ENCODE data around the gene TMC1.
"Not testable (repeated sequence)": the region's sequence is repeated elsewhere in the genome, so short reads cannot be mapped to it uniquely, and the experiment has no call there.

The TMC1 gene

DNA sequence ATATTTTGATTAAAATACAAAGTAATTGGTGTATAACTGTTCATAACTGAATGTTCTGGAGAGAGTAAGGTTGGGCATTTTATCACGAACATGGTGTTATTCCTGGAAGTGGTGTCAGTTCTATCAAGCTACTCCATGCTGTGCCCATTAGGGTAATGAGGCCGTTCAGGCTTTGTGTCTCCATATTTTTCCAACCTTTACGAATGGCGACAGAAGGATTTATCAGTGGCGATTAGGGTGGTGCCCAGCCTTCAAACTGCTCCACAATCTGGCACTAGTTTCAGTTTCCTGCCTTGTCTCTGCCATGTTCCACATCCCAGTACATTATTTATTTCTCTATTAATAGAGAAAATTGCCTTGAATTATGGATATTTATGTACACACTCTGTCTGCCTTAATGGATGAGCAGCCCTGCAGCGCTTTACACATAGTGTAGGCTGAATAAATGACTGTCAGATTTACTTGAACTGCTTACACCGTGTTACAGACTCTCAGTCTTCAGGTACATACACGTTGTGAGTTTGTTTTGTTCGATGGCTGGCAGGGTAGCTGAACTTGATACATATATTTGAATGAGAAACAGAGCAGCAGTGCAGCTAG lies 23.9 kb upstream of the TMC1 start:
- H3K4me3 ChIP-seq (ENCODE audit: insufficient read length, low read depth), result no peak overlapping the region
- H3K9me3 ChIP-seq (ENCODE audit: insufficient read depth, low read length), result no peaks in the 10 kb centered on the region
- no peaks in the 10 kb centered on the region for H3K4me1 ChIP-seq (ENCODE audit: insufficient read depth, insufficient read length)
- H3K36me3 ChIP-seq (ENCODE audit: insufficient read depth, insufficient read length, low read length), result no peaks in the 10 kb centered on the region
- no peak overlapping the region for H3K9ac ChIP-seq (ENCODE audit: insufficient read length, low read depth)
- H3K27me3 ChIP-seq (ENCODE audit: insufficient read depth, insufficient read length), result no peaks in the 10 kb centered on the region
- no peak for TF ChIP-seq ZNF274 (IDR thresholded peaks at IDR 0.05; ENCODE audit: low read depth, low read length)
- TF ChIP-seq SUZ12 (IDR thresholded peaks at IDR 0.05; ENCODE audit: extremely low read depth, insufficient read depth, insufficient read length), result no peak
- no peak for TF ChIP-seq YY1 (IDR thresholded peaks at IDR 0.05; ENCODE audit: insufficient read depth, insufficient read length)
- DNase-seq (ENCODE audit: low read depth, low spot score), result no peak

DNA sequence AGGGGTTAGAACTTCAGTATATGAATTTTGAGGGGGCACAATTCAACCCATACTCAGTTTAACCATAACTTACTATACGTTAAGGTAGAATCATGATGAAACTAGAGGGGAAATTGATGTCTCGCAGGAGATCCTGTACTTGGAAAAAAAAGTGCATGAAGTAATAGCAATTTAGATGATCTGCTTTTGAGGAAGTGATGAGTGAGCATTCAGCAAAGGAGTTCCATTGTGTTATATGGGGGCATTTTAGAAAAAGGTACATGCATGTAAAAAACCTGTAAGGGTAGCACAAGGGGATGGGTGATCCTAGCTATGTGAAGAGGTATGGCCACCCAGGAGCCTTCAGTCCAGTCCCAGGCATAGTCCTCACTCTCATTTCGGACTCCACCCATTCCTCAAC lies 14.8 kb upstream of the TMC1 start:
- H3K36me3 ChIP-seq (ENCODE audit: insufficient read depth, insufficient read length, low read length), result no peaks in the 10 kb centered on the region
- H3K4me3 ChIP-seq (ENCODE audit: insufficient read length, low read depth), result no peak overlapping the region
- H3K9me3 ChIP-seq (ENCODE audit: insufficient read depth, low read length), result no peaks in the 10 kb centered on the region
- H3K4me1 ChIP-seq (ENCODE audit: insufficient read depth, insufficient read length), result no peaks in the 10 kb centered on the region
- H3K27me3 ChIP-seq (ENCODE audit: insufficient read depth, insufficient read length), result no peaks in the 10 kb centered on the region
- TF ChIP-seq ZNF274 (IDR thresholded peaks at IDR 0.05; ENCODE audit: low read depth, low read length) (no peak), YY1 (IDR thresholded peaks at IDR 0.05; ENCODE audit: insufficient read depth, insufficient read length) (no peak), SUZ12 (IDR thresholded peaks at IDR 0.05; ENCODE audit: extremely low read depth, insufficient read depth, insufficient read length) (no peak)
- no peak overlapping the region for H3K9ac ChIP-seq (ENCODE audit: insufficient read length, low read depth)
- no peak for DNase-seq (ENCODE audit: low read depth, low spot score)

GRCh38 chr9:72509053-72509452 lies 12.4 kb upstream of the TMC1 start:
- H3K36me3 ChIP-seq (ENCODE audit: insufficient read depth, insufficient read length, low read length), result no peaks in the 10 kb centered on the region
- no peak overlapping the region for H3K9ac ChIP-seq (ENCODE audit: insufficient read length, low read depth)
- no peaks in the 10 kb centered on the region for H3K27me3 ChIP-seq (ENCODE audit: insufficient read depth, insufficient read length)
- no peak for DNase-seq (ENCODE audit: low read depth, low spot score)
- H3K4me1 ChIP-seq (ENCODE audit: insufficient read depth, insufficient read length), result no peaks in the 10 kb centered on the region
- TF ChIP-seq YY1 (IDR thresholded peaks at IDR 0.05; ENCODE audit: insufficient read depth, insufficient read length), result no peak
- TF ChIP-seq SUZ12 (IDR thresholded peaks at IDR 0.05; ENCODE audit: extremely low read depth, insufficient read depth, insufficient read length), result no peak
- TF ChIP-seq ZNF274 (IDR thresholded peaks at IDR 0.05; ENCODE audit: low read depth, low read length), result no peak
- no peak overlapping the region for H3K4me3 ChIP-seq (ENCODE audit: insufficient read length, low read depth)
- H3K9me3 ChIP-seq (ENCODE audit: insufficient read depth, low read length), result no peaks in the 10 kb centered on the region

DNA sequence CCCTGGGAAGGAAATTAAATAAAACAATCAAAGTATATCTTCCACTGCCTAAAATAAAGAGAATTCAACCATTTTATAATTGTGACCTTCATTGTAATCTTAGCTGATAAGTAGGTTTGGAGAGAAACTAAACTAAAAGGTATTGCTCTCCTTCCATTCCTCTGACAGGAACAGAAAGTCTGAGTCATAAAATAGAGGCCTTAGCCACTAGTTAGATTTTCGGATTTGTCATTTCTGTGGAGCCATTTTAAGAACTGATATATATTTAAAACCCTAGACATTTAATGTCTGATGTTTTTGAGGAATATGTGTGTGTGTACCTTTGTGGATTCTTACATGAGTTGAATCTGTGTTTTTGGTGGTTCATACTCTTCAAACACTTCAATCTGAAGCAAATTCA lies 11.8 kb upstream of the TMC1 start:
- no peak for DNase-seq (ENCODE audit: low read depth, low spot score)
- no peaks in the 10 kb centered on the region for H3K9me3 ChIP-seq (ENCODE audit: insufficient read depth, low read length)
- no peaks in the 10 kb centered on the region for H3K36me3 ChIP-seq (ENCODE audit: insufficient read depth, insufficient read length, low read length)
- TF ChIP-seq SUZ12 (IDR thresholded peaks at IDR 0.05; ENCODE audit: extremely low read depth, insufficient read depth, insufficient read length) (no peak), ZNF274 (IDR thresholded peaks at IDR 0.05; ENCODE audit: low read depth, low read length) (no peak), YY1 (IDR thresholded peaks at IDR 0.05; ENCODE audit: insufficient read depth, insufficient read length) (no peak)
- H3K4me3 ChIP-seq (ENCODE audit: insufficient read length, low read depth), result no peak overlapping the region
- H3K27me3 ChIP-seq (ENCODE audit: insufficient read depth, insufficient read length), result no peaks in the 10 kb centered on the region
- H3K9ac ChIP-seq (ENCODE audit: insufficient read length, low read depth), result no peak overlapping the region
- H3K4me1 ChIP-seq (ENCODE audit: insufficient read depth, insufficient read length), result no peaks in the 10 kb centered on the region

- DNase-seq (ENCODE audit: low read depth, low spot score); H3K9ac ChIP-seq (ENCODE audit: insufficient read length, low read depth); H3K4me1 ChIP-seq (ENCODE audit: insufficient read depth, insufficient read length); H3K27me3 ChIP-seq (ENCODE audit: insufficient read depth, insufficient read length); H3K36me3 ChIP-seq (ENCODE audit: insufficient read depth, insufficient read length, low read length); H3K9me3 ChIP-seq (ENCODE audit: insufficient read depth, low read length); H3K4me3 ChIP-seq (ENCODE audit: insufficient read length, low read depth): not testable (repeated sequence)
These were observed 397 bp upstream of the TMC1 start for GRCh38 chr9:72521011-72521410.

- H3K27me3 ChIP-seq (ENCODE audit: insufficient read depth, insufficient read length), result no peaks in the 10 kb centered on the region
- DNase-seq (ENCODE audit: low read depth, low spot score), result peak; percentile 68
- TF ChIP-seq SUZ12 (IDR thresholded peaks at IDR 0.05; ENCODE audit: extremely low read depth, insufficient read depth, insufficient read length) (no peak), YY1 (IDR thresholded peaks at IDR 0.05; ENCODE audit: insufficient read depth, insufficient read length) (no peak), ZNF274 (IDR thresholded peaks at IDR 0.05; ENCODE audit: low read depth, low read length) (no peak)
- no peak overlapping the region for H3K9ac ChIP-seq (ENCODE audit: insufficient read length, low read depth)
- peaks cover 4% of the 10 kb centered on the region for H3K4me1 ChIP-seq (ENCODE audit: insufficient read depth, insufficient read length)
- H3K9me3 ChIP-seq (ENCODE audit: insufficient read depth, low read length), result no peaks in the 10 kb centered on the region
- no peaks in the 10 kb centered on the region for H3K36me3 ChIP-seq (ENCODE audit: insufficient read depth, insufficient read length, low read length)
- H3K4me3 ChIP-seq (ENCODE audit: insufficient read length, low read depth), result no peak overlapping the region
These were observed 3.6 kb downstream of the TMC1 start for GRCh38 chr9:72524820-72525540.

- H3K36me3 ChIP-seq (ENCODE audit: insufficient read depth, insufficient read length, low read length), result no peaks in the 10 kb centered on the region
- peaks cover 4% of the 10 kb centered on the region for H3K4me1 ChIP-seq (ENCODE audit: insufficient read depth, insufficient read length)
- peak overlapping the region; percentile 3 for H3K4me3 ChIP-seq (ENCODE audit: insufficient read length, low read depth)
- H3K9ac ChIP-seq (ENCODE audit: insufficient read length, low read depth), result peak overlapping the region; percentile 79
- no peaks in the 10 kb centered on the region for H3K27me3 ChIP-seq (ENCODE audit: insufficient read depth, insufficient read length)
- DNase-seq (ENCODE audit: low read depth, low spot score), result peak; percentile 81
- peaks cover 5% of the 10 kb centered on the region; the same call in 1 of the 2 replicates for H3K9me3 ChIP-seq (ENCODE audit: insufficient read depth, low read length)
- no peak for TF ChIP-seq ZNF274 (IDR thresholded peaks at IDR 0.05; ENCODE audit: low read depth, low read length)
- no peak for TF ChIP-seq YY1 (IDR thresholded peaks at IDR 0.05; ENCODE audit: insufficient read depth, insufficient read length)
- TF ChIP-seq SUZ12 (IDR thresholded peaks at IDR 0.05; ENCODE audit: extremely low read depth, insufficient read depth, insufficient read length), result no peak
These were observed 5.7 kb downstream of the TMC1 start for GRCh38 chr9:72526901-72527800.
